H7 (cell line): ENCODE data around the gene PTPRM. TPM values are rescaled to one million over a fixed set of nuclear protein-coding genes. Genes with fewer than 3 reads are reported as not detected.

Experiments used
- DNase-seq: peaks from one replicate; pipeline ENCODE4 v3.0.0; 2012
- H3K27me3 ChIP-seq: 2 replicates; pipeline ENCODE4 v1.6.0; 2011; ENCODE audit warnings: mild to moderate bottlenecking, low read length; ENCODE audit not compliant: control insufficient read depth, insufficient read depth
- H3K36me3 ChIP-seq: replicated peaks from 2 replicates; pipeline ENCODE4 v1.5.1; 2011; ENCODE audit warnings: low read length; ENCODE audit not compliant: control insufficient read depth, insufficient read depth
- H3K4me3 ChIP-seq: 2 replicates; pipeline ENCODE4 v1.5.1; 2011; ENCODE audit warnings: low read depth, mild to moderate bottlenecking, control low read depth, low read length, moderate library complexity; ENCODE audit not compliant: insufficient read depth
- total RNA-seq: library from RNA; depleted of rRNA; stranded (reverse); fragments of >200 nt; shearing (Covaris generic); gene quantifications from 2 replicates; pipeline ENCODE4 v1.2.3, GENCODE V29; 2014

The PTPRM gene
- total RNA-seq, 1 experiment from 2014 or later = 14.4 TPM

DNA sequence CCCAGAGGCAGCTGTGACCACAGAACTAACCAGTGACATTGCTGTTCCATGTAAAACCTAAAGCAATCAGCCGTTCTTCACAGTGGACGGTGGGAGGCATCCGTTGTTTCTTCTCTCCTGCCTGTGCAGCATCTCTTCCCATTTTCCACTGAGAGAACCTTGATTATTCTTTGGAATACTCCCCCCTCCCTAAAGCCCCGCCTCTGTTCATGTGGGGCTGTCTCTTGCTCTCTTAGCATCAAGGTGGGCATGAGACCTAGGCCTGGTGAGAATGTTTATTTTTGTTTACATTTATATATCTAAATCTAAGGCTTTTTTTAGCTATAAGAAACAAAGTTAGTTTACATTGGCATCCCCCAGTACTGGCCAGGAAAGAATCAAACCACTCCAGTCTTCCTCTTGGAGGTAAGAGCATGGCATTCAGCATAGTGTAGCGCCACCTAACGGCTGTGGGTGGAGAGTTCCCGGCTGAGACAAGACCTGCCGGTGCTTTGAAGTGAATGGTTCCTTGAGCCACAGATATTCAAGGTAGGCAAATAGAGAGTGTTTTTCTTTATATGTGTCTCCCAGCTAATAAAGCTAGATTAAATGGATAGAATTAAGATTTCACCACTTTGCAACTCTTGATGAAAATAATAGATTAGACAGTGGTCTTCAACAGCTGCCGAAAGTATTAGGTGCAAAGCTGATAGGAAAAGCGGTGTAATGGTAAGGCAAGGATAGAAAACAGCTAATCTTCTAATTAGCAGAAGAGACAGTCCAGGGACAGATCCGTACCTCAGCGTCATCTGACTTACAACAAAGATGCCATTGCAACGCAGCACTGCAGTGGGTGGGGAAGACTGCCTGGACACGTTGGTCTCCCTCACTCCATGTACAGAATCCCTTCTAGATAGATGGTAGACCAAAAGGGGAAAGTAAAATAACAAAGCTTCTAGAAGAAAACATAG, 822.5 kb downstream of the PTPRM start:
- no peaks in the 10 kb centered on the region for H3K36me3 ChIP-seq
- DNase-seq = peak; percentile 86
- no peak overlapping the region for H3K4me3 ChIP-seq
- no peaks in the 10 kb centered on the region for H3K27me3 ChIP-seq

DNA sequence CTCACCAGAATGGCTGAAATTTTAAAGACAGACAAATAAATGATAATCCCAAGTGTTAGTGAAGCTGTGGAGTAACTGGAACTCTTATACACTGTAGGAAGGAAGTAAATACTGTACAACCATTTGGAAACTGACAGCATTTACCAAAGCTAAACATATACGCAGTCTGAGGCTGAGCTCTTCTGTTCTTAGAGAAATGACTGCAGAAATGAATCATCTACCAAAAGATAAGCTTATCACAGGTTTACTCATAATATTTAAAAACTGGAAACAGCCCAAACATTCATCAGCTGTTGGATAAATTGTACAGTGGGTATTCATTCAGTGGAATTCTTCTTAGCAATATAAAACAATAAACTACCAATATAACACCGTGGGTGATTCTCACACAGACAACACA, 824.0 kb downstream of the PTPRM start:
- H3K36me3 ChIP-seq = no peaks in the 10 kb centered on the region
- no peak overlapping the region for H3K4me3 ChIP-seq
- DNase-seq = no peak
- H3K27me3 ChIP-seq = no peaks in the 10 kb centered on the region

DNA sequence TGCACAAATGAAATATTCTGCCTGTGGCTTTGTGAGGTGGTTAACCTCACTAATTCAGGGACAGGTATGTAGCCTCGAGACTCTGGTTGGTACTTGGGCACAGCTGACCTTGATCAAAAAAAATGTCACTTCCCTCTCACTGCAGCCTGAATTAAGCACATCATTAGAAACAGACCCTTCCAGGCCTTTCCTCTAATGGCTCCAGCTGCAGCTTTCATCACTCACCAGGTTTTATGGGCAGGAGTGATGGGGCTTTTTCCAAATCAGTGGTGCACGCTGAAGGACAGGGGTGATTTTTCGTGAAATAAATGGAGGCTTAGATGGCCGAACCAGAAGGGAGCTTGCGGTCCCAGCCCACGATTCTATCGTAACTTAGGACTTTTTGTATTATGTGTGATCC, 829.1 kb downstream of the PTPRM start:
- Histone ChIP-seq H3K36me3 (no peaks in the 10 kb centered on the region), H3K4me3 (no peak overlapping the region), H3K27me3 (no peaks in the 10 kb centered on the region)
- DNase-seq = no peak

DNA sequence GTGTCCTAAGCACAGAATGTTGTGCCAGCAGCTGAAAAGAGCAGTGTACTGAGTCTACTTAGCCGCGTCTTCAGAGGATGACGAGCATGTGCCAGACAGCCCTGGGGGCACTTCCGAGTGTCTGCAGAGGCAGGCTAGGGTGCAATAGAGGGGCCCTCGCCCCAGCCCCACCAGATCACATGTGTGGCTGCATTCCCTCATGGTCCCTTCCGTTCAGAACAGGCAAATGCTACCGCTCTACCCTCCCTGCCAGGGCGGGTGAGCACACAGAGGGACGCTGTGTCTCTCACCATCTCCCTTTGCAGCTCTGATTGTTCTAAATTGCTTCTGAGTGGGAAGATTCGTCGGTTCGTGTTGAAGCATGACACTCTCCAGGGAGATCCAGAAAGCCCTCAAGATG, 829.9 kb downstream of the PTPRM start:
- Histone ChIP-seq H3K36me3 (no peaks in the 10 kb centered on the region), H3K4me3 (no peak overlapping the region), H3K27me3 (no peaks in the 10 kb centered on the region)
- no peak for DNase-seq

DNA sequence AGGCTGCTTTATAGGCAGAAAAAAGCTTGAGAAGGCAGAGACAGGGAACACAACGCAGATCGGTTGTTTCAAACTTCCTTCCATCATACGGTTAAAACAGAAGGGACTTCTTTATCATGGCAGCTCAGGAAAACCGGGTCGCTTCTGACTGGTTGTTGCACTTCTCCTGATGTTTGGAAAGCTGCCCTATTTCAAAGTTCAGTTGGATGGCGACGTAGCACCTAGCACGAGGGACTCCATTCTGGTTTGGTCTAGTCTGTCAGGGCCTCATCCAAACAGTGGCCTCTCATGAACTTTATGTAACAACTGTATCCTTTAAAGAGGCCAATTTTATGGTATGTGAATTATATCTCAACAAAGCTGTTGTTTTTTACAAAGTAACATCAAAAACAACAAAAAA, 832.0 kb downstream of the PTPRM start:
- H3K27me3 ChIP-seq = no peaks in the 10 kb centered on the region
- H3K36me3 ChIP-seq = no peaks in the 10 kb centered on the region
- no peak for DNase-seq
- H3K4me3 ChIP-seq = no peak overlapping the region

DNA sequence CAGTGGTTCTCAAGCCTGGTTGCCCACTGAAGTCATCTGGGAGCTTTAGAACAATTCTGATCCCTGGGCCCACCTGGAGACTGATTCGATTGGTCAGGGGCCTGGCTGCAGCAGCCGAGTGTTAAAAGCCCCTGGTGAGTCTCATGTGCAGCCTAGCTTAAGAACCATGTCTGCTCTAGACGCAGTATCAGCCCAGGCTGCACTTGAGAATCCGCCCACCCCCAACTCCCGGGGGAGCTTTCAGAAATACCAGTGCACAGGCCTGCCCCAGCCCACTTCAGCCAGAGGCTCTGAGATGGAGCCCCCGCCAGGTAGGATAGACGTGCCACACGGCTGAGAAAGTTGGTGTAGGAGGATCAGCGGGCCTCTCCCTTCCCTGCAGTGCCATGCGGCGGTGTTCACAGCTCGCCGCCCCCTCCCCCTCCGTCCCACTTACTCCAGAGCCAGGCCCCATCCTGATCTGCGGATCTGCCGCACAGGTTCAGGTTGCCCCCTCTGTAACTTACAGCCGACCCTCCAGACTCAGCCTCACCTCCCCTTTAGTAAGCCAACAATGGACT, 833.2 kb downstream of the PTPRM start:
- H3K4me3 ChIP-seq = no peak overlapping the region
- DNase-seq = peak; percentile 60
- no peaks in the 10 kb centered on the region for H3K36me3 ChIP-seq
- no peaks in the 10 kb centered on the region for H3K27me3 ChIP-seq

DNA sequence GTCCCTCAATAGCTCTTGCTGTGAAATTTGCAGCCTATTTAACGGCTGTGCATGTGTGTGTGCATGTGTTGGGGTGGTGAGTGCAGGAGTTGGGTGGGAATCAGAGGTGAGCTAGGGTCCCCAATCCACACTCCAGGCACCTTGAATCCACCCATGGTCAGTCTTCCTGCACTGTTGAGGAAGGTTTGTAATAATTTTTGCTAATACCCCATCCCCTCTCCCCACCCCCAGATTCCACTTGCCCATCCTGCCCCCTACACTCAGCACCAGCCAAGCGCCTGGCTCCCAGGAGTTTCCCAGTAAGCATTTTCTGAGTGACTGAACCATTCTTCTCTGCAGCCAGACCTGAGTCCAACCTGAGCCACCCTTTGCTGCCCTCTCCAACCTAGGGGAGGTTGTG, 833.7 kb downstream of the PTPRM start:
- no peak for DNase-seq
- no peaks in the 10 kb centered on the region for H3K27me3 ChIP-seq
- H3K4me3 ChIP-seq = no peak overlapping the region
- no peaks in the 10 kb centered on the region for H3K36me3 ChIP-seq

DNA sequence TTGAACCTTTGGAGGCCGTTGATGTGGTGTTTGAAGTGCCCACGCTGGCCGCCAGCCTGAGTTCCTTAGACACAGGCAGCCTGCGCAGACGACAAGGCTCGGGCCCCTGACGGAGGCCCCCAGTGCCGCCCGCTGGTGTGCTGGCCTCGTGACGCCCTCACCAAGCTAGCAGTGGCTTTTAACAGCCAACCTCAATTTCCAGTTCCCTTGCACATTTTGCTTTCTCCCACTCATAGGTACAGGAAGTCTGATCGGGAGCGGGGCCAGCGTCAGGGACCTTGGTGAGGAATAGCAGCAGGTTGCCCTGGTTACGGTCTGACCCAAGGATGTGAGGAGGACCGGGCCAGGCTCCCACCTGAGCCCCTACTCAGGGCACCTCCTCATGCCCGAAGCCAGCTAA, 834.5 kb downstream of the PTPRM start:
- H3K4me3 ChIP-seq = no peak overlapping the region
- peak; percentile 50 for DNase-seq
- no peaks in the 10 kb centered on the region for H3K27me3 ChIP-seq
- H3K36me3 ChIP-seq = no peaks in the 10 kb centered on the region

DNA sequence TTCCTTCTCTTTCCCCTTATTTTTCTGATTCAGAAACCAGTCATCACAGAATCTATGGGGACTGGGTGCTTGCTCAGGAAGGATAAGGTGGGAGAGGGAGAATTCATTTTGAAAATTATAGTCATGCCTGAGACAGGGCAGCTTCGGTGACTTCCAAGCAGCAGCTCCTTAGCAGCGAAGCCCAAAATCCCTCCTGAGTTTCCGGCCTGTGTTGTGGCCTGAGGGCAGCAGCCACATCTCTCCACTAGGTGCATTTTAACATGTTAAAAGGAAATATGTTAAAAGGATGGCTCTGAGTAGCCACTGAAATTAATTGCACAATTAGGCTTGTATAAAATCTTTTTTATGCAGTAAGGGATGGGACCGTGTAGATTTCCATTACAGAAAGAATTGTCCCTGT, 835.1 kb downstream of the PTPRM start:
- H3K4me3 ChIP-seq = no peak overlapping the region
- DNase-seq = peak; percentile 67
- H3K36me3 ChIP-seq = no peaks in the 10 kb centered on the region
- H3K27me3 ChIP-seq = no peaks in the 10 kb centered on the region

DNA sequence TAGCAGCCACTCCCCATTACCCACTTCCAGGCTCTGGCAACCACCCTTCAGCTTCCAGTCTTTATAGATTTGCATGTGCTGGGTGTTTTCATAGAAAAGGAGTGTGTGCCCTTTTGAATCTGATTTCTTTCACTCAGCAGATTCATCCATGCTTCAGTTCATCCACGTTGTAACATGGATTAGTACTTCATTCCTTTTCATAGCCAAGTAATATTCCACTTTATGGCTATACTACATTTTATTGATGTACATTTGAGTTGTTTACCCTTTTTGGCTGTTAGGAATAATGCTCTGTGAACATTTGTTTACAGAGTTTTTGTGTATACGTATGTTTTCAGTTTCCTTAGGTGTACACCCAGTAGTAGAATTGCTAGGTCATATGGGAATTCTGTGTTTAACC, 836.6 kb downstream of the PTPRM start:
- no peaks in the 10 kb centered on the region for H3K36me3 ChIP-seq
- DNase-seq = no peak
- no peaks in the 10 kb centered on the region for H3K27me3 ChIP-seq
- no peak overlapping the region for H3K4me3 ChIP-seq

DNA sequence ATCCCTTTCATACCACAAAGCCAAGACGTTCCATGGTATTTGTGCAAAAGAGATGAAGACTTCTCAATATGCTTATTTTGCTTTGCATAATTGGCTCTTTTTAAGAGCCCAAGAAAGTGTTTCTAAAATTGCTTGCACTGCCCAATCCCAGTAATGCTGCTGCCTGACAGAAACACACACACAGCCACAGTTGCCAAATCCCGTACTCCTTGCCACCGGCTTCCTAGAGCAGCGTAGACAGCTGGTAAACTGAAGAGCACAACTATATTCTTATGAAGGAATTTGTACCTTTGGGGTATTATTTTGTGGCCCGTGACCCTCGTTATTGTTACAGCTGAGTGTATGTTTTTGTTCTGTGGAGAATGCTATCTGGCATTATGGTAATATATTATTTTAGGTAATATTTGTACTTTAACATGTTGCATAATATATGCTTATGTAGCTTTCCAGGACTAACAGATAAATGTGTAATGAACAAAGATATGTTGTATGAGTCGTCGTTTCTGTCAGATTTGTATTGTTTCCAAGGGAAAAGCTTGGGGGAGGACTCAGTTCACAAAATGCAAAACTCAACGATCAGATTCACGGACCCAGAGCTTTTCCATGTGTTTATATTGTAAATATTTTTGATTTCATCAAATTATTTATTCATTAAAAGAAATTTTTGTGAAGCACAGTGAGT, 839.2 kb downstream of the PTPRM start:
- no peaks in the 10 kb centered on the region for H3K27me3 ChIP-seq
- no peak for DNase-seq
- no peak overlapping the region for H3K4me3 ChIP-seq
- no peaks in the 10 kb centered on the region for H3K36me3 ChIP-seq

DNA sequence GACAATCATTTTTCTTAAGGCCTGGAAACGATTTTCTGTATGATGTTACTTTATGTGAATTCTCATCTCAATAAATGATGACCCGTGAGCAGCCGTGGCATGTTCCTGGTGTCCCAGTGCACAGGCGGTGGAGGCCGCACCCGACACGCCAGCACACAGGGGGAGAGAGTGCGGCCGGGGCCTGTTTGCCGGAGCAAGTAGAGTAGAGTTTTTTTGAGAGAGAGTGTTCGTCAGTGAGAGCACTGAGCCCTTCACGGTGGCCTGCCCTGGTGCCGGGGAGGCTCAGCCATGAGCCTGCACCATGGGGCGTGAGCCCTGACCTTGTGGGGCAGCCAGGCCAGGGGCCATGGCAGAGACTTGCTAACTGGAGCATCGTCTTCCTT, 839.7 kb downstream of the PTPRM start:
- peak; percentile 34 for DNase-seq
- Histone ChIP-seq H3K4me3 (no peak overlapping the region), H3K36me3 (no peaks in the 10 kb centered on the region), H3K27me3 (no peaks in the 10 kb centered on the region)

DNA sequence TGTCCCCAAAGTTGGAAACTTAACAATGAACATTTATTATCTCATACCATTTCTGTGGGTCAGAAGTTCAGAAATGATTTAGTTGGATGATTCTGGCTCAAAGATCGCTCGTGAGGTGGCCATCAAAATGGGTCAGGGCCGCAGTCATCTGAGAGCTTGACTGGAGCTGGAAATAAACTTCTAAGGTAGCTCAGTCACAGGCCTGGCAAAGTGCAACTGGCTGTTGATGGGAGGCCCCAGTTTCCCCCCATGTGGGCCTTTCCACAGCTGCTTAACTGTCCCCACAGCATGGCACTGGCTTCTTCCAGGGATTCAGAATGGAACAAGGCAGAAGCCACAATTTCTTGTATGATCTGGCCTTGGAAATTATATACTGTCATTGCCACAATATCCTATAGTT, 842.0 kb downstream of the PTPRM start:
- Histone ChIP-seq H3K27me3 (no peaks in the 10 kb centered on the region), H3K36me3 (no peaks in the 10 kb centered on the region), H3K4me3 (no peak overlapping the region)
- DNase-seq = no peak

DNA sequence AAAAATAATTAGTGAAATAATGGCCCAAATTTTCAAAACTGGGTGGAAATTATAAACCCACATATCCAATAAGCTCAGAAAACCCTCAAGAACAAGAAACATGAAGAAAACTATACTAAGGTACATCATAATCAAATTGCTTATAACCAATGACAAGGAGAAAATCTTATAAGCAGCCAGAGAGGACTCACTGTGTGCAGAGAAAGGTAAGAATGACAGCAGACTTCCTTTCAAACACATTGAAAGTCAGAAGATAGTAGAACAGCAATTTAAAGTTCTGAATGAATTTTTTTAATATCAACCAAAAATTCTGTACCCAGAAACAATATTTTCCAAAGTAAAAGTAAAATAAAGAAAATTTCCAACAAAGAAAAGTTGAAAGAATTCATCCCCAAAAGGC, 844.4 kb downstream of the PTPRM start:
- H3K36me3 ChIP-seq = no peaks in the 10 kb centered on the region
- no peaks in the 10 kb centered on the region for H3K27me3 ChIP-seq
- H3K4me3 ChIP-seq = no peak overlapping the region
- no peak for DNase-seq

DNA sequence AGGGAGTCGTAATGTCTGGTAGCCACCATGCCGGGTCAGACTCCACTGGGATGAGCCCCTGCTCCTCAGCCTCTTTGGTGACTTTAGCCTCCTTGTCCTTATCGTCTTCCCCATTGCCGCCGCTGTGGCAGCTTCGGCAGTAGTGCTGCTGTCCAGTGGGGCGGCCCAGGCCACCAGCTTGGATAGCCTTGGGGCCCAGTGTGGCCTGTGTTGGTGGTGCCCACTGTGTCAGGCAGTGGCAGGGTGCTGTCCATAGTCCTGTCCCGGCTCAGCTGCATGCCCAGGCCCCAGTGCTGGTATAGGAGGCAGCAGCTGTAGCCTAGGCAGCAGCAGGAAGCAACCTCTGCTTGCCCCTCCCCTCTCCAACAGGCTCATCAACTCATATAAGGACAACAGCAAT, 845.0 kb downstream of the PTPRM start:
- Histone ChIP-seq H3K4me3 (no peak overlapping the region), H3K36me3 (no peaks in the 10 kb centered on the region), H3K27me3 (no peaks in the 10 kb centered on the region)
- no peak for DNase-seq
